Astrocyte (in vitro differentiated cells and primary cell): ENCODE measurements around the gene CTSK. TPM values are rescaled to one million over a fixed set of nuclear protein-coding genes. Genes with fewer than 3 reads are reported as not detected.
A peak's percentile ranks its signal among the peaks of the same experiment; 100 is the strongest.
"Not testable (repeated sequence)": the region's sequence is repeated elsewhere in the genome, so short reads cannot be mapped to it uniquely, and the experiment has no call there.

ENCODE experiments used
- DNase-seq: peaks from one replicate; pipeline ENCODE4 v3.0.0-alpha.2; 2010; ENCODE audit warnings: low read depth
- FAIRE-seq: peaks from 2 replicates; lab custom pipeline; 2011; peaks lifted over from hg19 to GRCh38; lab: Jason Lieb, UNC
- H2AFZ ChIP-seq: 2 replicates; pipeline ENCODE4 v1.6.0; 2012; ENCODE audit warnings: low read depth, low read length, inconsistent platforms
- H3K27ac ChIP-seq: 2 replicates; pipeline ENCODE4 v1.5.1; 2011; ENCODE audit warnings: low read depth, low read length, inconsistent platforms
- H3K27me3 ChIP-seq: 2 replicates; pipeline ENCODE4 v1.6.0; 2011; ENCODE audit warnings: low read length, inconsistent platforms; ENCODE audit not compliant: insufficient read depth
- H3K36me3 ChIP-seq: 2 replicates; pipeline ENCODE4 v1.5.1; 2011; ENCODE audit warnings: low read length, inconsistent platforms; ENCODE audit not compliant: insufficient read depth
- H3K4me1 ChIP-seq: 2 replicates; pipeline ENCODE4 v1.5.1; 2011; ENCODE audit warnings: low read length, inconsistent platforms; ENCODE audit not compliant: insufficient read depth
- H3K4me2 ChIP-seq: 2 replicates; pipeline ENCODE4 v1.6.0; 2012; ENCODE audit warnings: low read length, inconsistent platforms
- H3K4me3 ChIP-seq: 2 replicates; pipeline ENCODE4 v1.5.1; 2011; ENCODE audit warnings: low read depth, mild to moderate bottlenecking, low read length, inconsistent platforms; ENCODE audit not compliant: insufficient read depth
- H3K79me2 ChIP-seq: 2 replicates; pipeline ENCODE4 v1.6.0; 2012; ENCODE audit warnings: mild to moderate bottlenecking, low read length, inconsistent platforms; ENCODE audit not compliant: insufficient read depth
- H3K9ac ChIP-seq: 2 replicates; pipeline ENCODE4 v1.6.0; 2012; ENCODE audit warnings: mild to moderate bottlenecking, low read length, inconsistent platforms
- H3K9me3 ChIP-seq: 2 replicates; pipeline ENCODE4 v1.5.1; 2012; ENCODE audit warnings: low read depth, mild to moderate bottlenecking, low read length, inconsistent platforms; ENCODE audit not compliant: insufficient read depth
- H4K20me1 ChIP-seq: 2 replicates; pipeline ENCODE4 v1.6.0; 2012; ENCODE audit warnings: low read length, inconsistent platforms; ENCODE audit not compliant: insufficient read depth
- H3K27ac Mint-ChIP-seq: one replicate; pipeline ENCODE4 v1.8.0; 2021; ENCODE audit warnings: mild to moderate bottlenecking, mixed read lengths; ENCODE audit not compliant: unreplicated experiment
- H3K27me3 Mint-ChIP-seq: one replicate; pipeline ENCODE4 v1.8.0; 2021; ENCODE audit warnings: low read depth, mixed read lengths; ENCODE audit not compliant: unreplicated experiment
- H3K36me3 Mint-ChIP-seq: one replicate; pipeline ENCODE4 v1.8.0; 2021; ENCODE audit warnings: low read depth, mixed read lengths; ENCODE audit not compliant: unreplicated experiment
- H3K4me1 Mint-ChIP-seq: one replicate; pipeline ENCODE4 v1.8.0; 2021; ENCODE audit warnings: low read depth, mixed read lengths; ENCODE audit not compliant: unreplicated experiment
- H3K4me3 Mint-ChIP-seq: one replicate; pipeline ENCODE4 v1.8.0; 2021; ENCODE audit warnings: mild to moderate bottlenecking, moderate library complexity, mixed read lengths; ENCODE audit not compliant: unreplicated experiment
- H3K9me3 Mint-ChIP-seq: one replicate; pipeline ENCODE4 v1.8.0; 2021; ENCODE audit warnings: mild to moderate bottlenecking, mixed read lengths; ENCODE audit not compliant: unreplicated experiment
- CTCF ChIP-seq: IDR thresholded peaks from 2 replicates; pipeline ENCODE4 v1.5.1; 2011; ENCODE audit warnings: low read depth, mild to moderate bottlenecking, inconsistent platforms, low read length, moderate library complexity; ENCODE audit not compliant: insufficient read depth
- EZH2 ChIP-seq: IDR thresholded peaks from 2 replicates; pipeline ENCODE4 v1.6.1; 2012; ENCODE audit warnings: mild to moderate bottlenecking, low read length, inconsistent platforms; ENCODE audit not compliant: insufficient read depth
- total RNA-seq: library from RNA; stranded (reverse); gene quantifications from 2 replicates; pipeline ENCODE4 v1.2.1, GENCODE V29; 2021

The CTSK gene
- total RNA-seq, 1 donor from 2014 or later, result 3.9 TPM

DNA sequence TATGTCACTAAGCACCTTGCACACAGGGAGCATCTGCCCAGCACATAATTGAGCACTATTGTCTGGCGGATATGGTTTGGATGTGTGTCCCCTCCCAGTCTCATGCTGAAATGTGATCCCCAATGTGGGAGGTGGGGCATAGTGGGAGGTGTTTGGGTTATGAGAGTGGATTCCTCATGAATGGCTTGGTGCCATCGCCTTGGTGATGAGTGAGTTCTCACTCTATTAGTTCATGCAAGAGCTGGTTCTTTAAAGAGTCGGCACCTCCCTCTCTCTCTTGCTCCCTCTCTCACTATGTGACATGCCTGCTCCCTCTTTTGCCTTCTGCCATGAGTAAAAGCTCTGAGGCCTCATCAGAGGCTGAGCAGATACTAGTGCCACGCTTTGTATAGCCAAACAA, 9.5 kb downstream of the CTSK start:
- no peaks in the 10 kb centered on the region for H3K9me3 Mint-ChIP-seq
- Histone ChIP-seq H3K4me2 (no peak overlapping the region), H3K4me1 (peaks cover 4% of the 10 kb centered on the region), H3K9me3 (no peaks in the 10 kb centered on the region), H2AFZ (no peak overlapping the region), H4K20me1 (no peaks in the 10 kb centered on the region), H3K79me2 (no peaks in the 10 kb centered on the region), H3K4me3 (no peak overlapping the region), H3K9ac (no peak overlapping the region), H3K27ac (no peak overlapping the region), H3K36me3 (peaks cover 12% of the 10 kb centered on the region), H3K27me3 (no peaks in the 10 kb centered on the region)
- DNase-seq (peak; percentile 41), FAIRE-seq (no peak)
- no peaks in the 10 kb centered on the region for H3K27me3 Mint-ChIP-seq
- H3K27ac Mint-ChIP-seq, result no peak overlapping the region
- no peak overlapping the region for H3K4me3 Mint-ChIP-seq
- peaks cover 34% of the 10 kb centered on the region for H3K36me3 Mint-ChIP-seq
- TF ChIP-seq CTCF, result no peak
- TF ChIP-seq EZH2, result no peak
- no peaks in the 10 kb centered on the region for H3K4me1 Mint-ChIP-seq

DNA sequence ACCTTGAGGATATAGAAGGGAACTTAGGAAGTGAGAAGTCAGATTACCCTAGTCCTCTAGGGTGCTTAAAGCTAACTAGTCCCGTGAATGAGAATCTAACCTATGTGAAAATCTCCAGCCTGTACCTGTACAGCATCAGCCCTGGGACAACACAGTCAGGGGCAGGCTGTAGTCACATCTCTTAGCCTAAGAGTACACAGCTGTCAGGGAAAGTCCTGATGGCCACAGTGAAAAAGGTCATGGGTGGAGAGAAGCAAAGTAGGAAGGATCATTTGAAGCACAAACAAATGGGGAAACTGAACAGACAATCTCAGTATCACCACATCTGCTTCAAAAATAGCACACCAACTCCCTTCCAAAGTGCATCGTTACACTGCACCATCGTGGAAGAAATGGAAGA, 11.7 kb downstream of the CTSK start:
- Histone ChIP-seq H3K27ac (no peak overlapping the region), H3K9me3 (no peaks in the 10 kb centered on the region), H3K4me1 (peaks cover 4% of the 10 kb centered on the region), H3K4me3 (no peak overlapping the region), H3K9ac (no peak overlapping the region), H3K79me2 (no peaks in the 10 kb centered on the region), H3K27me3 (no peaks in the 10 kb centered on the region), H3K4me2 (no peak overlapping the region), H4K20me1 (no peaks in the 10 kb centered on the region), H3K36me3 (peaks cover 12% of the 10 kb centered on the region), H2AFZ (no peak overlapping the region)
- H3K4me1 Mint-ChIP-seq, result no peaks in the 10 kb centered on the region
- no peak overlapping the region for H3K27ac Mint-ChIP-seq
- H3K36me3 Mint-ChIP-seq, result peaks cover 29% of the 10 kb centered on the region
- DNase-seq (no peak), FAIRE-seq (no peak)
- peaks cover 2% of the 10 kb centered on the region for H3K27me3 Mint-ChIP-seq
- TF ChIP-seq CTCF, result no peak
- TF ChIP-seq EZH2, result no peak
- H3K4me3 Mint-ChIP-seq, result no peak overlapping the region
- no peaks in the 10 kb centered on the region for H3K9me3 Mint-ChIP-seq

GRCh38 chr1:150793778-150794177, 14.3 kb downstream of the CTSK start:
- not testable (repeated sequence) for H3K4me3 Mint-ChIP-seq, H3K27ac ChIP-seq, H3K4me1 Mint-ChIP-seq, H2AFZ ChIP-seq, H3K27me3 ChIP-seq, H3K4me2 ChIP-seq, H3K9ac ChIP-seq, H3K4me1 ChIP-seq, H3K27ac Mint-ChIP-seq, H3K9me3 ChIP-seq, H4K20me1 ChIP-seq, H3K4me3 ChIP-seq, H3K27me3 Mint-ChIP-seq, FAIRE-seq, DNase-seq, H3K9me3 Mint-ChIP-seq, H3K79me2 ChIP-seq
- H3K36me3 Mint-ChIP-seq, result peaks cover 22% of the 10 kb centered on the region
- H3K36me3 ChIP-seq, result peaks cover 12% of the 10 kb centered on the region
